Measurements from ENCODE around the gene LACRT. TPM values are rescaled to one million over a fixed set of nuclear protein-coding genes. Genes with fewer than 3 reads are reported as not detected.

Gene LACRT
- total and polyA plus RNA-seq, 2 of the 8 experiments (the other 6 are each of a cell fraction or from before 2014, with no cell fraction given): not detected

- no peaks in the 10 kb centered on the region for H3K23me2 ChIP-seq (ENCODE audit: low read depth, low read length)
- H3K36me3 ChIP-seq (ENCODE audit: control insufficient read depth in 2 of 4, insufficient read depth in 4 of 4, low read length in 3 of 4): no peaks in the 10 kb centered on the region
- no peak overlapping the region for H2BK120ac ChIP-seq (replicated peaks; ENCODE audit: low read depth, low read length)
- no peak overlapping the region for H3K4ac ChIP-seq (replicated peaks; ENCODE audit: insufficient read length, low read depth, low read length)
- no peak overlapping the region for H2BK20ac ChIP-seq (ENCODE audit: low read length)
- H4K91ac ChIP-seq (replicated peaks; ENCODE audit: insufficient read length, low read length): no peak overlapping the region
- no peaks in the 10 kb centered on the region for H3K4me1 ChIP-seq (replicated peaks in 1 of 4; ENCODE audit: control insufficient read depth in 3 of 4, insufficient read depth in 4 of 4, low read length in 3 of 4)
- no peak overlapping the region for H2BK5ac ChIP-seq (ENCODE audit: low read depth, low read length)
- 83% methylated on average over 1 of the region's 1 CpG; no CpG with 5 or more reads in 1 of the 2 experiments for WGBS, 2 experiments (ENCODE audit: extremely low coverage in 1 of 2, insufficient coverage in 1 of 2, insufficient read length in 1 of 2, insufficient replicate concordance in 2 of 2, low coverage in 1 of 2, low lambda C conversion rate in 2 of 2, missing lambda C conversion rate in 1 of 2)
- H4K5ac ChIP-seq (ENCODE audit: insufficient read length, low read depth, low read length): no peak overlapping the region
- no peak for DNase-seq (ENCODE audit: low read depth in 1 of 2, low spot score in 2 of 2)
- no peak for FAIRE-seq
- H3K79me2 ChIP-seq (ENCODE audit: control insufficient read depth in 1 of 2, insufficient read depth in 2 of 2, low read length in 2 of 2): no peaks in the 10 kb centered on the region
- no peak overlapping the region for H3K4me2 ChIP-seq (ENCODE audit: insufficient read depth in 1 of 2, low read depth in 2 of 2, low read length in 2 of 2)
- ChIA-PET CTCF (ENCODE audit: partially characterized antibody) (interaction anchor here (0.6 to 2.0 kb wide), 5 partner anchors 11 to 68 kb away, joined by 3 to 7 read pairs (median 3); no protein-coding TSS in a partner anchor), POLR2A (ENCODE audit: partially characterized antibody) (no interaction called here)
- no peak overlapping the region for H3K14ac ChIP-seq (ENCODE audit: insufficient read length)
- H3K23ac ChIP-seq (ENCODE audit: insufficient read length): no peak overlapping the region
- no peak overlapping the region for H3K56ac ChIP-seq (replicated peaks; ENCODE audit: insufficient read length, low read depth, low read length)
- H3K27me3 ChIP-seq (replicated peaks in 1 of 4; ENCODE audit: control insufficient read depth in 3 of 4, extremely low read depth in 1 of 4, insufficient read depth in 3 of 4, low read length in 3 of 4): peaks cover 4 to 68% (median 37%) of the 10 kb centered on the region in 4 experiments
- H4K8ac ChIP-seq (ENCODE audit: extremely low read depth, insufficient read depth, low read length): no peak overlapping the region
- H3K79me1 ChIP-seq (ENCODE audit: low read depth, low read length): no peaks in the 10 kb centered on the region
- no peak overlapping the region for H2AFZ ChIP-seq (ENCODE audit: low read length)
- no peak overlapping the region for H2BK12ac ChIP-seq (ENCODE audit: low read depth, low read length)
- H2AK5ac ChIP-seq (ENCODE audit: low read depth, low read length): no peak overlapping the region
- H3K9ac ChIP-seq (replicated peaks in 1 of 4; ENCODE audit: extremely low read depth in 1 of 4, low read depth in 3 of 4, low read length in 3 of 4): no peak overlapping the region
- H3K4me3 ChIP-seq (ENCODE audit: extremely low read depth in 1 of 4, insufficient read depth in 2 of 4, low read depth in 3 of 4, low read length in 4 of 4): no peak overlapping the region
- H3K27ac ChIP-seq (ENCODE audit: low read depth, low read length): no peak overlapping the region
- no peak overlapping the region for H3K18ac ChIP-seq (ENCODE audit: extremely low read depth, low read length)
- no peak overlapping the region for H2BK15ac ChIP-seq (ENCODE audit: low read length)
- H4K20me1 ChIP-seq (replicated peaks in 1 of 2; ENCODE audit: control insufficient read depth in 1 of 2, insufficient read depth in 2 of 2, low read length in 2 of 2): no peaks in the 10 kb centered on the region
- no peaks in the 10 kb centered on the region for H3K9me3 ChIP-seq (ENCODE audit: insufficient read depth in 2 of 2, low read depth in 1 of 2, low read length in 1 of 2)
- TF ChIP-seq KDM5A (IDR thresholded peaks at IDR 0.05; ENCODE audit: low read length) (no peak), TCF12 (IDR thresholded peaks at IDR 0.05; ENCODE audit: low read depth, low read length) (no peak), SIN3A (conservative IDR thresholded peaks at IDR 0.05 in 1 of 2, IDR thresholded peaks at IDR 0.05 in 1 of 2; ENCODE audit: low read depth in 1 of 2, low read length in 2 of 2) (no peak), CBX5 (IDR thresholded peaks at IDR 0.05; ENCODE audit: low read depth, low read length) (no peak)
Measured at GRCh38 chr12:54612225-54612750, 22.4 kb downstream of the LACRT start.

Measured in H1 (cell line).